ENCODE data around the gene SLC26A4. TPM values are rescaled to one million over a fixed set of nuclear protein-coding genes. Genes with fewer than 3 reads are reported as not detected.

SLC26A4 gene
- total and polyA plus RNA-seq, 7 donors: 0.08 to 0.94 (median 0.18) TPM

GRCh38 chr7:107667341-107667740 is 6.7 kb downstream of the SLC26A4 start:
- no peak overlapping the region for H3K27ac ChIP-seq
- no peak for TF ChIP-seq CTCF (IDR thresholded peaks at IDR 0.05)
- 86 to 90% (median 87%) methylated on average over 3 of the region's 3 CpGs for WGBS, 3 donors
- H3K36me3 ChIP-seq (ENCODE audit: insufficient read depth in 1 of 2, low read depth in 1 of 2): no peaks in the 10 kb centered on the region
- H3K27me3 ChIP-seq (ENCODE audit: insufficient read depth in 3 of 3, low read length in 2 of 3): peaks cover 0 to 21% (median 0%) of the 10 kb centered on the region in 3 donors
- intact Hi-C loops (cut with DNase I): no loop called here
- ATAC-seq (no peak), DNase-seq (no peak)
- H3K9me3 ChIP-seq: no peaks in the 10 kb centered on the region
- H3K4me1 ChIP-seq: no peaks in the 10 kb centered on the region
- no peak overlapping the region for H3K4me3 ChIP-seq

DNA sequence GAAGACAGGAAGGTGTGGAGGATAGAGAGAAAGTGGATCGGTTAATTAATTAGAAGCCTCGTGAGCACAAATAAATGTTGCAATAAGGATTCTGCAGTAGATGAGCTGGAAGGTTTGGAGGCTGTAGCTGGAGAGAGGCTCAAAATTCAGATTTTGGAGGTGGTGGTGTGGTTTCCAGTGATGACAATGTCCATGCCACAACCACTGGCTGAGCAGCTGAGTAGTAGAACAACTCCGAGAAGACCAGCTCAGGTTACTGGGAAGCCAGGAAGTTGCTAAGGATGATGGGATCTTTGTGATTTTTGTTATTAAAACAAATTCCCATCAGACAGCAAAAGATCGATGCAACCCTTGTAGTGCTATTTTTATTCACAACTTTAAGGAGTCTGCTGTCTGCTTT is 7.7 kb downstream of the SLC26A4 start:
- H3K4me1 ChIP-seq: no peaks in the 10 kb centered on the region
- no peak for ATAC-seq
- no peak for DNase-seq
- H3K9me3 ChIP-seq: no peaks in the 10 kb centered on the region
- no peak for TF ChIP-seq CTCF (IDR thresholded peaks at IDR 0.05)
- H3K27me3 ChIP-seq (ENCODE audit: insufficient read depth in 3 of 3, low read length in 2 of 3): peaks cover 0 to 21% (median 0%) of the 10 kb centered on the region in 3 donors
- no peak overlapping the region for H3K27ac ChIP-seq
- intact Hi-C loops (cut with DNase I): no loop called here
- H3K36me3 ChIP-seq (ENCODE audit: insufficient read depth in 1 of 2, low read depth in 1 of 2): no peaks in the 10 kb centered on the region
- WGBS, 3 donors: 70 to 82% (median 76%) methylated on average over 4 of the region's 4 CpGs
- no peak overlapping the region for H3K4me3 ChIP-seq

- 89 to 91% (median 89%) methylated on average over 3 of the region's 3 CpGs for WGBS, 3 donors
- intact Hi-C loops (cut with DNase I): no loop called here
- no peak for DNase-seq
Observed at GRCh38 chr7:107672183-107672582, 11.6 kb downstream of the SLC26A4 start.

GRCh38 chr7:107676249-107676648 is 15.6 kb downstream of the SLC26A4 start:
- DNase-seq (no peak), ATAC-seq (no peak)
- Histone ChIP-seq H3K4me3 (no peak overlapping the region), H3K4me1 (no peaks in the 10 kb centered on the region), H3K27ac (no peak overlapping the region), H3K27me3 (ENCODE audit: insufficient read depth in 3 of 3, low read length in 2 of 3) (no peaks in the 10 kb centered on the region), H3K9me3 (no peaks in the 10 kb centered on the region), H3K36me3 (ENCODE audit: insufficient read depth in 1 of 2, low read depth in 1 of 2) (no peaks in the 10 kb centered on the region)
- 67 to 83% (median 68%) methylated on average over 2 of the region's 2 CpGs for WGBS, 3 donors
- intact Hi-C loops (cut with DNase I): no loop called here
- no peak for TF ChIP-seq CTCF (IDR thresholded peaks at IDR 0.05)

More at GRCh38 chr7:107672183-107672582, 11.6 kb downstream of the SLC26A4 start:
- Histone ChIP-seq H3K9me3 (no peaks in the 10 kb centered on the region), H3K27me3 (ENCODE audit: insufficient read depth in 3 of 3, low read length in 2 of 3) (peaks cover 0 to 10% (median 0%) of the 10 kb centered on the region in 3 donors), H3K4me1 (no peaks in the 10 kb centered on the region), H3K36me3 (ENCODE audit: insufficient read depth in 1 of 2, low read depth in 1 of 2) (no peaks in the 10 kb centered on the region), H3K27ac (no peak overlapping the region), H3K4me3 (no peak overlapping the region)
- TF ChIP-seq CTCF (IDR thresholded peaks at IDR 0.05): no peak
- ATAC-seq: no peak

GRCh38 chr7:107678110-107678753 is 17.6 kb downstream of the SLC26A4 start:
- no peaks in the 10 kb centered on the region for H3K36me3 ChIP-seq (ENCODE audit: insufficient read depth in 1 of 2, low read depth in 1 of 2)
- intact Hi-C loops (cut with DNase I): no loop called here
- no peak for TF ChIP-seq CTCF (IDR thresholded peaks at IDR 0.05)
- no peaks in the 10 kb centered on the region for H3K4me1 ChIP-seq
- no peaks in the 10 kb centered on the region for H3K9me3 ChIP-seq
- H3K27ac ChIP-seq: no peak overlapping the region
- DNase-seq (no peak), ATAC-seq (no peak)
- WGBS, 3 donors: 90 to 97% (median 94%) methylated on average over 1 of the region's 1 CpG
- H3K27me3 ChIP-seq (ENCODE audit: insufficient read depth in 3 of 3, low read length in 2 of 3): no peaks in the 10 kb centered on the region
- no peak overlapping the region for H3K4me3 ChIP-seq
